Measurements from ENCODE around the gene TRMT61A. TPM values are rescaled to one million over a fixed set of nuclear protein-coding genes. Genes with fewer than 3 reads are reported as not detected.

Gene TRMT61A
- total and polyA plus RNA-seq, 9 of the 15 experiments (the other 6 are each of a cell fraction or from before 2014, with no cell fraction given): 0.10 to 24.8 (median 5.1) TPM

DNA sequence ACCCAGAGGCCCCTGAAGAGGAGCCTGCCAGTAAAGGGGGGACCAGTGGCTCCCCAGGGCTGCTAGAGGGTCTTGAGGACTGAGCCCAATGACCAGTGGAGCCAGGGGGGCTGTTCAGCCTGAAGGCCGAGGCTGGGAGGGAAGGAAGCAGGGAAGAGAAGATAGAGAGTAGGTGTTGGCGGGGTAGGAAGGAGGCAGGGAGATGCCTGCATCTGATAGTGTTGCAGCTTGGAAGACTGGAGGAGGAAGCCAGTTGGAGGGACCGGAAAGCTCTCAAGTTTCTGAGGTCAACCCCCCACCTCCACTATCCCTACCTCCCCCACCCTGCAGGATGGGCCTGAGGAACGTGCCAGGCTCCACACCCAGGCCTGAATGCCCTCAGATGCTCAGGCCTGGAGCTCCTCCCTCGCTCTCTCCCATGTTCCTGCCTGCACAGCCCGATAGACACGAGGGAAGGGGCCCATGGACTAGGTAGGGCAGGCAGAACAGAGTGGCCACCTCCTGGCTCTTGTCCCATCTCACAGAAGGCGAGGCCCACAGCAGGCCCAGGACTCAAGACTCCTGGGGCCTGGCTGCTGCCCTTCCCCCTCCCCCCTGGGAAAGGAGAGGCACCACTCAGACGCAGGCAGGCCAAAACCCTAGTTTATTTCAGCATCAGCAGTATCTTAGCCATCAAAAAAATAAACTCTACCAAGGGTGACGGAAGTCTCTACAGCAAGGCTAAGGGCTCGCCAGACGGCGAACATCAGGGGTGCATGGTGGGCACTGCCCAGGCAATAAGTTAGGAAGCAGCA is 9.8 kb upstream of the TRMT61A start (continued):
- no peak for TF ChIP-seq COPS2 (conservative IDR thresholded peaks at IDR 0.05)
- no peak for TF ChIP-seq CBX8 (IDR thresholded peaks at IDR 0.05; ENCODE audit: borderline replicate concordance, extremely low read depth, low read depth, low read length, poor library complexity, severe bottlenecking)
- TF ChIP-seq POLR2H (tag; IDR thresholded peaks at IDR 0.05; ENCODE audit: low read depth): no peak
- no peak for TF ChIP-seq THRAP3 (IDR thresholded peaks at IDR 0.05; ENCODE audit: borderline replicate concordance)
- TF ChIP-seq TRIM24 (IDR thresholded peaks at IDR 0.05): no peak
- TF ChIP-seq TAF9B (IDR thresholded peaks at IDR 0.05; ENCODE audit: partially characterized antibody): no peak
- TF ChIP-seq XRCC5 (IDR thresholded peaks at IDR 0.05; ENCODE audit: low read depth, low read length): no peak; the same call in 1 of the 2 replicates
- no peak for TF ChIP-seq CBX2 (IDR thresholded peaks at IDR 0.05; ENCODE audit: insufficient read depth, low read length, poor library complexity, severe bottlenecking)
- no peak for TF ChIP-seq RBM15 (IDR thresholded peaks at IDR 0.05; ENCODE audit: insufficient read depth, low read length)
- peak; percentile 9; the same call in 1 of the 2 replicates for TF ChIP-seq NFIC (IDR thresholded peaks at IDR 0.05)
- no peak for TF ChIP-seq PBX2 (CRISPR knock-in tag; IDR thresholded peaks at IDR 0.05; ENCODE audit: low read depth)
- TF ChIP-seq PBX2 (tag; conservative IDR thresholded peaks at IDR 0.05; ENCODE audit: low read depth): no peak
- TF ChIP-seq, protein P1, sequence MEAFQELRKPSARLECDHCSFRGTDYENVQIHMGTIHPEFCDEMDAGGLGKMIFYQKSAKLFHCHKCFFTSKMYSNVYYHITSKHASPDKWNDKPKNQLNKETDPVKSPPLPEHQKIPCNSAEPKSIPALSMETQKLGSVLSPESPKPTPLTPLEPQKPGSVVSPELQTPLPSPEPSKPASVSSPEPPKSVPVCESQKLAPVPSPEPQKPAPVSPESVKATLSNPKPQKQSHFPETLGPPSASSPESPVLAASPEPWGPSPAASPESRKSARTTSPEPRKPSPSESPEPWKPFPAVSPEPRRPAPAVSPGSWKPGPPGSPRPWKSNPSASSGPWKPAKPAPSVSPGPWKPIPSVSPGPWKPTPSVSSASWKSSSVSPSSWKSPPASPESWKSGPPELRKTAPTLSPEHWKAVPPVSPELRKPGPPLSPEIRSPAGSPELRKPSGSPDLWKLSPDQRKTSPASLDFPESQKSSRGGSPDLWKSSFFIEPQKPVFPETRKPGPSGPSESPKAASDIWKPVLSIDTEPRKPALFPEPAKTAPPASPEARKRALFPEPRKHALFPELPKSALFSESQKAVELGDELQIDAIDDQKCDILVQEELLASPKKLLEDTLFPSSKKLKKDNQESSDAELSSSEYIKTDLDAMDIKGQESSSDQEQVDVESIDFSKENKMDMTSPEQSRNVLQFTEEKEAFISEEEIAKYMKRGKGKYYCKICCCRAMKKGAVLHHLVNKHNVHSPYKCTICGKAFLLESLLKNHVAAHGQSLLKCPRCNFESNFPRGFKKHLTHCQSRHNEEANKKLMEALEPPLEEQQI (IDR thresholded peaks at IDR 0.05): no peak
- TF ChIP-seq ZNF121 (CRISPR knock-in tag; conservative IDR thresholded peaks at IDR 0.05): 0 out of 2 replicates have a peak, but pooled peaks have one; percentile 4
- TF ChIP-seq VEZF1 (CRISPR knock-in tag; IDR thresholded peaks at IDR 0.05): peak; percentile 51; the same call in 1 of the 2 replicates
- TF ChIP-seq GTF3C2 (IDR thresholded peaks at IDR 0.05; ENCODE audit: borderline replicate concordance, extremely low read depth, insufficient read length): no peak
- TF ChIP-seq SLC30A9 (CRISPR knock-in tag; IDR thresholded peaks at IDR 0.05): no peak

Measured in K562 (cell line).